ENCODE data around the gene WDR5. TPM values are rescaled to one million over a fixed set of nuclear protein-coding genes. Genes with fewer than 3 reads are reported as not detected.
"Not testable (repeated sequence)": the region's sequence is repeated elsewhere in the genome, so short reads cannot be mapped to it uniquely, and the experiment has no call there.

Gene WDR5
- total RNA-seq, 1 donor from 2014 or later: 28.2 TPM

GRCh38 chr9:134112561-134112960, 23.3 kb upstream of the WDR5 start:
- H3K4me1 ChIP-seq (ENCODE audit: control insufficient read depth in 3 of 3, insufficient read depth in 3 of 3, low read length in 3 of 3): no peaks in the 10 kb centered on the region
- no peaks in the 10 kb centered on the region for H3K36me3 ChIP-seq (ENCODE audit: control insufficient read depth in 3 of 3, insufficient read depth in 3 of 3, low read length in 3 of 3)
- no peak overlapping the region for H3K4me3 ChIP-seq (ENCODE audit: low read length in 3 of 3)
- H3K9me3 ChIP-seq (ENCODE audit: control insufficient read depth in 3 of 3, low read length in 3 of 3): no peaks in the 10 kb centered on the region
- no peak overlapping the region for H3K27ac ChIP-seq (ENCODE audit: low read depth, low read length)
- H3K9ac ChIP-seq (ENCODE audit: low read depth in 1 of 3, low read length in 3 of 3): no peak overlapping the region
- H3K27me3 ChIP-seq (ENCODE audit: control insufficient read depth in 3 of 3, insufficient read depth in 3 of 3, low read length in 3 of 3): peaks cover 0 to 3% (median 0%) of the 10 kb centered on the region in 3 donors

- H3K4me3 ChIP-seq (ENCODE audit: low read length in 3 of 3); H3K4me1 ChIP-seq (ENCODE audit: control insufficient read depth in 3 of 3, insufficient read depth in 3 of 3, low read length in 3 of 3); H3K27me3 ChIP-seq (ENCODE audit: control insufficient read depth in 3 of 3, insufficient read depth in 3 of 3, low read length in 3 of 3); H3K27ac ChIP-seq (ENCODE audit: low read depth, low read length); H3K9ac ChIP-seq (ENCODE audit: low read depth in 1 of 3, low read length in 3 of 3); H3K36me3 ChIP-seq (ENCODE audit: control insufficient read depth in 3 of 3, insufficient read depth in 3 of 3, low read length in 3 of 3); H3K9me3 ChIP-seq (ENCODE audit: control insufficient read depth in 3 of 3, low read length in 3 of 3): not testable (repeated sequence)
Measured at GRCh38 chr9:134118972-134119371, 16.9 kb upstream of the WDR5 start.

GRCh38 chr9:134123764-134124128, 12.1 kb upstream of the WDR5 start:
- no peaks in the 10 kb centered on the region for H3K9me3 ChIP-seq (ENCODE audit: control insufficient read depth in 3 of 3, low read length in 3 of 3)
- no peak overlapping the region for H3K4me3 ChIP-seq (ENCODE audit: low read length in 3 of 3)
- no peak overlapping the region for H3K27ac ChIP-seq (ENCODE audit: low read depth, low read length)
- H3K27me3 ChIP-seq (ENCODE audit: control insufficient read depth in 3 of 3, insufficient read depth in 3 of 3, low read length in 3 of 3): no peaks in the 10 kb centered on the region
- H3K4me1 ChIP-seq (ENCODE audit: control insufficient read depth in 3 of 3, insufficient read depth in 3 of 3, low read length in 3 of 3): peaks cover under 1 to 1% (median under 1%) of the 10 kb centered on the region in 3 donors
- H3K9ac ChIP-seq (ENCODE audit: low read depth in 1 of 3, low read length in 3 of 3): no peak overlapping the region
- no peaks in the 10 kb centered on the region for H3K36me3 ChIP-seq (ENCODE audit: control insufficient read depth in 3 of 3, insufficient read depth in 3 of 3, low read length in 3 of 3)

- Histone ChIP-seq H3K4me1 (ENCODE audit: control insufficient read depth in 3 of 3, insufficient read depth in 3 of 3, low read length in 3 of 3) (peaks cover 5 to 11% (median 8%) of the 10 kb centered on the region in 3 donors), H3K9me3 (ENCODE audit: control insufficient read depth in 3 of 3, low read length in 3 of 3) (no peaks in the 10 kb centered on the region), H3K36me3 (ENCODE audit: control insufficient read depth in 3 of 3, insufficient read depth in 3 of 3, low read length in 3 of 3) (no peaks in the 10 kb centered on the region), H3K27me3 (ENCODE audit: control insufficient read depth in 3 of 3, insufficient read depth in 3 of 3, low read length in 3 of 3) (no peaks in the 10 kb centered on the region), H3K27ac (ENCODE audit: low read depth, low read length) (no peak overlapping the region), H3K9ac (ENCODE audit: low read depth in 1 of 3, low read length in 3 of 3) (no peak overlapping the region), H3K4me3 (ENCODE audit: low read length in 3 of 3) (no peak overlapping the region)
Measured at GRCh38 chr9:134125413-134126095, 10.3 kb upstream of the WDR5 start.

- H3K36me3 ChIP-seq (ENCODE audit: control insufficient read depth in 3 of 3, insufficient read depth in 3 of 3, low read length in 3 of 3): no peaks in the 10 kb centered on the region
- no peak overlapping the region for H3K27ac ChIP-seq (ENCODE audit: low read depth, low read length)
- no peak overlapping the region for H3K9ac ChIP-seq (ENCODE audit: low read depth in 1 of 3, low read length in 3 of 3)
- no peaks in the 10 kb centered on the region for H3K27me3 ChIP-seq (ENCODE audit: control insufficient read depth in 3 of 3, insufficient read depth in 3 of 3, low read length in 3 of 3)
- H3K4me3 ChIP-seq (ENCODE audit: low read length in 3 of 3): no peak overlapping the region
- H3K4me1 ChIP-seq (ENCODE audit: control insufficient read depth in 3 of 3, insufficient read depth in 3 of 3, low read length in 3 of 3): peaks cover 11 to 18% (median 15%) of the 10 kb centered on the region in 3 donors
- H3K9me3 ChIP-seq (ENCODE audit: control insufficient read depth in 3 of 3, low read length in 3 of 3): no peaks in the 10 kb centered on the region
Measured at GRCh38 chr9:134126373-134126772, 9.5 kb upstream of the WDR5 start.

GRCh38 chr9:134127065-134127580, 8.8 kb upstream of the WDR5 start:
- H3K9ac ChIP-seq (ENCODE audit: low read depth in 1 of 3, low read length in 3 of 3): no peak overlapping the region
- H3K27ac ChIP-seq (ENCODE audit: low read depth, low read length): no peak overlapping the region
- H3K27me3 ChIP-seq (ENCODE audit: control insufficient read depth in 3 of 3, insufficient read depth in 3 of 3, low read length in 3 of 3): no peaks in the 10 kb centered on the region
- no peak overlapping the region for H3K4me3 ChIP-seq (ENCODE audit: low read length in 3 of 3)
- no peaks in the 10 kb centered on the region for H3K9me3 ChIP-seq (ENCODE audit: control insufficient read depth in 3 of 3, low read length in 3 of 3)
- peaks cover 15 to 25% (median 21%) of the 10 kb centered on the region in 3 donors for H3K4me1 ChIP-seq (ENCODE audit: control insufficient read depth in 3 of 3, insufficient read depth in 3 of 3, low read length in 3 of 3)
- no peaks in the 10 kb centered on the region for H3K36me3 ChIP-seq (ENCODE audit: control insufficient read depth in 3 of 3, insufficient read depth in 3 of 3, low read length in 3 of 3)

GRCh38 chr9:134127616-134128015, 8.3 kb upstream of the WDR5 start:
- Histone ChIP-seq H3K27me3 (ENCODE audit: control insufficient read depth in 3 of 3, insufficient read depth in 3 of 3, low read length in 3 of 3) (no peaks in the 10 kb centered on the region), H3K4me3 (ENCODE audit: low read length in 3 of 3) (no peak overlapping the region), H3K27ac (ENCODE audit: low read depth, low read length) (no peak overlapping the region), H3K4me1 (ENCODE audit: control insufficient read depth in 3 of 3, insufficient read depth in 3 of 3, low read length in 3 of 3) (peaks cover 15 to 28% (median 21%) of the 10 kb centered on the region in 3 donors), H3K9me3 (ENCODE audit: control insufficient read depth in 3 of 3, low read length in 3 of 3) (no peaks in the 10 kb centered on the region), H3K36me3 (ENCODE audit: control insufficient read depth in 3 of 3, insufficient read depth in 3 of 3, low read length in 3 of 3) (no peaks in the 10 kb centered on the region), H3K9ac (ENCODE audit: low read depth in 1 of 3, low read length in 3 of 3) (no peak overlapping the region)

GRCh38 chr9:134128727-134129679, 6.9 kb upstream of the WDR5 start:
- Histone ChIP-seq H3K27ac (ENCODE audit: low read depth, low read length) (peak overlapping the region; percentile 48), H3K27me3 (ENCODE audit: control insufficient read depth in 3 of 3, insufficient read depth in 3 of 3, low read length in 3 of 3) (no peaks in the 10 kb centered on the region), H3K4me3 (ENCODE audit: low read length in 3 of 3) (peak overlapping the region in 1 of 3 donors; percentile 29), H3K9me3 (ENCODE audit: control insufficient read depth in 3 of 3, low read length in 3 of 3) (no peaks in the 10 kb centered on the region), H3K9ac (ENCODE audit: low read depth in 1 of 3, low read length in 3 of 3) (peak overlapping the region; percentile 53 to 65 (median 57)), H3K36me3 (ENCODE audit: control insufficient read depth in 3 of 3, insufficient read depth in 3 of 3, low read length in 3 of 3) (no peaks in the 10 kb centered on the region), H3K4me1 (ENCODE audit: control insufficient read depth in 3 of 3, insufficient read depth in 3 of 3, low read length in 3 of 3) (peaks cover 15 to 28% (median 21%) of the 10 kb centered on the region in 3 donors)

GRCh38 chr9:134130503-134131375, 5.1 kb upstream of the WDR5 start:
- H3K9ac ChIP-seq (ENCODE audit: low read depth in 1 of 3, low read length in 3 of 3): peak overlapping the region; percentile 45 to 80 (median 47)
- H3K4me3 ChIP-seq (ENCODE audit: low read length in 3 of 3): peak overlapping the region in 2 of 3 donors; percentile 56 to 65
- peak overlapping the region; percentile 25 for H3K27ac ChIP-seq (ENCODE audit: low read depth, low read length)

More at GRCh38 chr9:134130503-134131375, 5.1 kb upstream of the WDR5 start:
- no peaks in the 10 kb centered on the region for H3K9me3 ChIP-seq (ENCODE audit: control insufficient read depth in 3 of 3, low read length in 3 of 3)
- no peaks in the 10 kb centered on the region for H3K36me3 ChIP-seq (ENCODE audit: control insufficient read depth in 3 of 3, insufficient read depth in 3 of 3, low read length in 3 of 3)
- H3K27me3 ChIP-seq (ENCODE audit: control insufficient read depth in 3 of 3, insufficient read depth in 3 of 3, low read length in 3 of 3): no peaks in the 10 kb centered on the region
- peaks cover 23 to 41% (median 28%) of the 10 kb centered on the region in 3 donors for H3K4me1 ChIP-seq (ENCODE audit: control insufficient read depth in 3 of 3, insufficient read depth in 3 of 3, low read length in 3 of 3)
